Aorta (tissue), 5 donors: ENCODE measurements around the gene SMYD1. TPM values are rescaled to one million over a fixed set of nuclear protein-coding genes. Genes with fewer than 3 reads are reported as not detected.

Experiments
- ATAC-seq: fragments of 200-7000 bp; cut with Tn5 transposase; one replicate; pipeline ENCODE4 v1.9.1; 2022; ENCODE audit warnings: moderate library complexity; ENCODE audit not compliant: low FRiP score
- DNase-seq, 2 donors: peaks; one replicate each; pipeline ENCODE4 v3.0.0-alpha.2; 2020
- H3K27ac ChIP-seq, 2 donors: one replicate each; pipeline ENCODE4 v1.5.1; 2013; ENCODE audit warnings: low read length in 2 of 2, mild to moderate bottlenecking in 2 of 2, moderate library complexity in 2 of 2, control low read depth in 1 of 2, inconsistent platforms in 1 of 2, low read depth in 1 of 2
- H3K27me3 ChIP-seq, 2 donors: one replicate each; pipeline ENCODE4 v1.6.1; 2013; ENCODE audit warnings: control low read depth in 1 of 2, low read length in 1 of 2, mild to moderate bottlenecking in 1 of 2, moderate library complexity in 1 of 2; ENCODE audit not compliant: insufficient read depth in 2 of 2, control insufficient read depth in 1 of 2
- H3K36me3 ChIP-seq, 2 donors: one replicate each; pipeline ENCODE4 v1.6.1; 2013; ENCODE audit warnings: control low read depth in 1 of 2, low read length in 1 of 2, mild to moderate bottlenecking in 1 of 2; ENCODE audit not compliant: insufficient read depth in 2 of 2, control insufficient read depth in 1 of 2
- H3K4me1 ChIP-seq, 2 donors: one replicate each; pipeline ENCODE4 v1.6.1; 2013; ENCODE audit warnings: low read length in 2 of 2, control low read depth in 1 of 2, mild to moderate bottlenecking in 1 of 2, moderate library complexity in 1 of 2; ENCODE audit not compliant: insufficient read depth in 2 of 2, control insufficient read depth in 1 of 2
- H3K4me3 ChIP-seq, 2 donors: one replicate each; pipeline ENCODE4 v1.5.1; 2013; ENCODE audit warnings: low read length in 2 of 2, control low read depth in 1 of 2, mild to moderate bottlenecking in 1 of 2
- H3K9me3 ChIP-seq: one replicate; pipeline ENCODE4 v1.6.1; 2013; ENCODE audit warnings: mild to moderate bottlenecking, low read length; ENCODE audit not compliant: control insufficient read depth
- WGBS, 2 donors: extraction: QIAGEN DNeasy Blood & Tissue Kit; methylation state at CpG; one replicate each; pipeline ENCODE4 v1.1.7; 2013; 5-methylcytosine and 5-hydroxymethylcytosine counted together
- intact Hi-C, 2 donors: fragments of 100-400 bp; cut with DNase I; formaldehyde crosslinking; loops; one replicate each; pipeline versions ENCODE4 v1.14.2 to v1.15.0; 2022
- polyA plus RNA-seq, 2 donors: library from polyadenylated mRNA; stranded (reverse); fragments of 200-250 nt; gene quantifications; one replicate each; pipeline ENCODE4 v1.2.3, GENCODE V29; 2013
- total RNA-seq, 2 donors: library from RNA; stranded (reverse); fragmentation: NEBNext Ultra II Directional; extraction: Animal tissue kit (Norgen Biotek cat#: 25700); gene quantifications; one replicate each; pipeline ENCODE4 v1.2.1, GENCODE V29; 2021
- donor health status: healthy with polysubstance abuse.
- donor health status: Bipolar disorder and iron deficiency.
- donor health status: DM: no; HTN: no; CAD: no.
- donor health status: DM: no; HTN: no; CAD: no.
- donor health status: DM: yes; HTN: yes; CAD: no.

SMYD1 gene
- total and polyA plus RNA-seq, 4 donors: under 0.01 TPM; not detected in 3

DNA sequence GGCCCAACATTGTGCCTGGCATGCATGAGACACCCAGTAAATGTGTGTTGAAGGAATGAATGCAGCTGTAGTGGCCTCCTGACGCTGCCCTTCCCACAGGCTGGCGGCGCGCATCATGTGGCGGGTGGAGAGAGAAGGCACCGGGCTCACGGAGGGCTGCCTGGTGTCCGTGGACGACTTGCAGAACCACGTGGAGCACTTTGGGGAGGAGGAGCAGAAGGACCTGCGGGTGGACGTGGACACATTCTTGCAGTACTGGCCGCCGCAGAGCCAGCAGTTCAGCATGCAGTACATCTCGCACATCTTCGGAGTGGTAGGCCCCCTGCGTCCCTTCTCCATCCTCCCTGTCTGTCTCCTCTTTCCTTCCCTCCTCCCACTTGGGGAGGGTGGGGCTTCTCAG, 20.1 kb downstream of the SMYD1 start:
- ATAC-seq: no peak

GRCh38 chr2:88088999-88089398, 21.4 kb downstream of the SMYD1 start:
- H3K4me1 ChIP-seq: no peaks in the 10 kb centered on the region
- no peaks in the 10 kb centered on the region for H3K9me3 ChIP-seq
- intact Hi-C loops: no loop called here
- H3K27ac ChIP-seq: no peak overlapping the region
- DNase-seq (no peak), ATAC-seq (no peak)
- WGBS, 2 donors: 96 to 98% methylated on average over 2 of the region's 2 CpGs
- no peaks in the 10 kb centered on the region for H3K36me3 ChIP-seq
- H3K4me3 ChIP-seq: no peak overlapping the region
- H3K27me3 ChIP-seq: no peaks in the 10 kb centered on the region

More for the DNA sequence above, 20.1 kb downstream of the SMYD1 start:
- no peaks in the 10 kb centered on the region for H3K27me3 ChIP-seq
- intact Hi-C loops: no loop called here
- DNase-seq: no peak
- no peaks in the 10 kb centered on the region for H3K36me3 ChIP-seq
- H3K4me1 ChIP-seq: no peaks in the 10 kb centered on the region
- no peak overlapping the region for H3K27ac ChIP-seq
- H3K4me3 ChIP-seq: no peak overlapping the region
- H3K9me3 ChIP-seq: no peaks in the 10 kb centered on the region
- 88 to 93% methylated on average over 17 of the region's 17 CpGs for WGBS, 2 donors

- Histone ChIP-seq H3K36me3 (no peaks in the 10 kb centered on the region), H3K4me3 (no peak overlapping the region), H3K4me1 (no peaks in the 10 kb centered on the region), H3K9me3 (no peaks in the 10 kb centered on the region), H3K27ac (no peak overlapping the region), H3K27me3 (no peaks in the 10 kb centered on the region)
- DNase-seq (no peak), ATAC-seq (no peak)
- intact Hi-C loops: no loop called here
- WGBS, 2 donors: 73 to 79% methylated on average over 8 of the region's 8 CpGs
Measured at GRCh38 chr2:88090446-88091283, 23.0 kb downstream of the SMYD1 start.

GRCh38 chr2:88091943-88092342, 24.3 kb downstream of the SMYD1 start:
- H3K36me3 ChIP-seq: no peaks in the 10 kb centered on the region
- no peak overlapping the region for H3K4me3 ChIP-seq
- no peak overlapping the region for H3K27ac ChIP-seq
- no peaks in the 10 kb centered on the region for H3K4me1 ChIP-seq
- ATAC-seq: no peak
- intact Hi-C loops: no loop called here
- 75 to 92% methylated on average over 3 of the region's 3 CpGs for WGBS, 2 donors
- no peaks in the 10 kb centered on the region for H3K9me3 ChIP-seq
- DNase-seq: no peak
- no peaks in the 10 kb centered on the region for H3K27me3 ChIP-seq

GRCh38 chr2:88092773-88093172, 25.1 kb downstream of the SMYD1 start:
- intact Hi-C loops: no loop called here
- Histone ChIP-seq H3K4me3 (no peak overlapping the region), H3K27ac (no peak overlapping the region), H3K4me1 (no peaks in the 10 kb centered on the region), H3K36me3 (no peaks in the 10 kb centered on the region), H3K27me3 (no peaks in the 10 kb centered on the region), H3K9me3 (no peaks in the 10 kb centered on the region)
- ATAC-seq (no peak), DNase-seq (no peak)

GRCh38 chr2:88095022-88095421, 27.4 kb downstream of the SMYD1 start:
- no peaks in the 10 kb centered on the region for H3K36me3 ChIP-seq
- no peaks in the 10 kb centered on the region for H3K4me1 ChIP-seq
- DNase-seq (no peak), ATAC-seq (no peak)
- no peaks in the 10 kb centered on the region for H3K9me3 ChIP-seq
- no peak overlapping the region for H3K27ac ChIP-seq
- no peak overlapping the region for H3K4me3 ChIP-seq
- intact Hi-C loops: no loop called here
- no peaks in the 10 kb centered on the region for H3K27me3 ChIP-seq
- 74 to 78% methylated on average over 3 of the region's 3 CpGs for WGBS, 2 donors

- Histone ChIP-seq H3K27me3 (no peaks in the 10 kb centered on the region), H3K4me3 (no peak overlapping the region), H3K4me1 (no peaks in the 10 kb centered on the region), H3K27ac (no peak overlapping the region), H3K9me3 (no peaks in the 10 kb centered on the region), H3K36me3 (no peaks in the 10 kb centered on the region)
- DNase-seq (no peak), ATAC-seq (no peak)
- intact Hi-C loops: no loop called here
- 74 to 87% methylated on average over 5 of the region's 5 CpGs for WGBS, 2 donors
Measured at GRCh38 chr2:88096708-88097107, 29.1 kb downstream of the SMYD1 start.

DNA sequence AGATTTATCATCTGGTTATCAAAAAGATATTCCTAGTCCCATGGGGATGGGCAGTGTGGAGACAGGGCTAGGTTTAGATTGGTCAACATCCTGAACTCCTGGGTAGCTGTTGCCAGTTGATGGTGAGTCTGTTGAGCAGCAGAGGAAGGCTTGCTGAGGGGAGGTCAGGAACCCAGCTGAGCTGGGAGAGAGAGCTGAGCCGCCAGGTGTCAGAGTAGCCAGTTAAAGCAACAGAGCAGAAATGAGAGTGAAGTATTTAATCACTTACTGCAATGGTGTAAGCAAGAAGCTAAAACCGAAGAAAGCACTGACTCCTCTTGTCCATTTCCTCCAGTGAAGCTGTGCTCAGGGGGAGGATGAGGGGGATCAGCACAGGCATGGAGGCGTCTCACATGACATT, 29.6 kb downstream of the SMYD1 start:
- ATAC-seq: no peak
- WGBS, 2 donors: 66 to 71% methylated on average over 3 of the region's 3 CpGs
- H3K4me1 ChIP-seq: no peaks in the 10 kb centered on the region
- no peaks in the 10 kb centered on the region for H3K27me3 ChIP-seq
- no peak overlapping the region for H3K4me3 ChIP-seq
- no peaks in the 10 kb centered on the region for H3K9me3 ChIP-seq
- no peak for DNase-seq
- no peaks in the 10 kb centered on the region for H3K36me3 ChIP-seq
- intact Hi-C loops: no loop called here
- no peak overlapping the region for H3K27ac ChIP-seq

GRCh38 chr2:88097891-88098557, 30.4 kb downstream of the SMYD1 start:
- 77 to 82% methylated on average over 4 of the region's 4 CpGs for WGBS, 2 donors
- H3K9me3 ChIP-seq: no peaks in the 10 kb centered on the region
- H3K4me3 ChIP-seq: no peak overlapping the region
- DNase-seq (no peak), ATAC-seq (no peak)
- no peaks in the 10 kb centered on the region for H3K4me1 ChIP-seq
- no peak overlapping the region for H3K27ac ChIP-seq
- H3K36me3 ChIP-seq: no peaks in the 10 kb centered on the region
- intact Hi-C loops: no loop called here
- no peaks in the 10 kb centered on the region for H3K27me3 ChIP-seq
